Adrenal gland (tissue), 12 donors: Measurements from ENCODE around the gene GRIA1. TPM values are rescaled to one million over a fixed set of nuclear protein-coding genes. Genes with fewer than 3 reads are reported as not detected.
A peak's percentile ranks its signal among the peaks of the same experiment; 100 is the strongest.

Experiments
- DNase-seq, 7 donors: peaks; one replicate each; pipeline ENCODE4 v3.0.0-alpha.2; 2019 to 2020
- H3K27ac ChIP-seq, 5 donors: fragments of 200-600 bp; sonication (generic) in 4 of 5; 1 replicate in 3 of 5; 2 replicates in 2 of 5; pipeline versions ENCODE4 v1.5.1 to v1.8.0; 2016 to 2020; ENCODE audit warnings: mild to moderate bottlenecking in 1 of 5
- H3K27me3 ChIP-seq: fragments of 200-600 bp; 2 replicates; pipeline ENCODE4 v1.8.0; 2021
- H3K36me3 ChIP-seq, 2 donors: fragments of 200-600 bp; replicated peaks in 1 of 2; 1 replicate in 1 of 2; 2 replicates in 1 of 2; pipeline versions ENCODE4 v1.5.1 to v1.8.0; 2018 to 2022
- H3K4me1 ChIP-seq, 2 donors: fragments of 200-600 bp; replicated peaks in 1 of 2; 1 replicate in 1 of 2; 2 replicates in 1 of 2; pipeline versions ENCODE4 v1.5.1 to v1.8.0; 2018 to 2021
- H3K4me3 ChIP-seq, 4 donors: fragments of 200-600 bp; sonication (generic) in 3 of 4; one replicate each; pipeline ENCODE4 v1.5.1; 2016 to 2018
- H3K9me3 ChIP-seq, 3 donors: fragments of 200-600 bp; sonication (generic) in 1 of 3; replicated peaks in 1 of 3; 1 replicate in 2 of 3; 2 replicates in 1 of 3; pipeline versions ENCODE4 v1.5.1 to v1.8.0; 2016 to 2021
- POLR2A ChIP-seq, 2 donors: fragments of 450-650 bp; IDR thresholded peaks; one replicate each; pipeline ENCODE4 v1.6.1; 2017; ENCODE audit warnings: antibody characterized with exemption in 2 of 2, mild to moderate bottlenecking in 2 of 2, moderate library complexity in 1 of 2
- WGBS, 4 donors: extraction: QIAGEN DNeasy Blood & Tissue Kit in 2 of 4; methylation state at CpG; one replicate each; pipeline versions ENCODE4 v1.1.5 to v1.1.7; 2013 to 2017; 5-methylcytosine and 5-hydroxymethylcytosine counted together
- intact Hi-C, 2 donors: fragments of 100-400 bp; cut with DNase I; formaldehyde crosslinking; loops; one replicate each; pipeline versions ENCODE4 v1.14.1 to v1.15.0; 2022 to 2023
- polyA plus RNA-seq, 3 donors: library from polyadenylated mRNA; stranded (reverse); fragments of 200-250 nt in 2 of 3; fragments of 350-450 nt in 1 of 3; fragmentation: Illumina TruSeq in 1 of 3; extraction: RNeasy Lipid Tissue Mini Kit (QIAGEN cat#74804) in 1 of 3; gene quantifications; one replicate each; pipeline ENCODE4 v1.2.3, GENCODE V29; 2013 to 2014
- total RNA-seq, 9 donors: library from RNA; depleted of rRNA in 4 of 9; stranded (reverse); fragments of >200 nt in 4 of 9; fragments of 120-200 nt in 1 of 9; fragmentation: NEBNext Ultra II Directional in 1 of 9; extraction: Animal tissue kit (Norgen Biotek cat#: 25700) in 1 of 9; gene quantifications; one replicate each; pipeline versions ENCODE4 v1.1.0 to v1.2.4, GENCODE V29; 2013 to 2023
- TF ChIP-seq, protein P1 (sequence below), 6 experiments: fragments of 450-650 bp in 4 of 6; fragments of 200-600 bp in 2 of 6; sonication (generic) in 1 of 6; IDR thresholded peaks; 1 replicate in 5 of 6; 2 replicates in 1 of 6; pipeline versions ENCODE4 v1.5.1 to v1.8.0; 2016 to 2021; ENCODE audit warnings: antibody characterized with exemption in 6 of 6, mild to moderate bottlenecking in 2 of 6, moderate library complexity in 1 of 6
- donor health status: healthy with polysubstance abuse.
- donor health status: Bipolar disorder and iron deficiency.
- donor health status: DM: yes; HTN: yes; CAD: no.
- donor health status: DM: no; HTN: no; CAD: no.
- donor health status: DM: no; HTN: no; CAD: no.
- donor health status: DM: yes; HTN: yes; CAD: no.

GRIA1 gene
- total and polyA plus RNA-seq, 12 donors = 0.12 to 2.3 (median 0.86) TPM

- WGBS, 4 donors = 86 to 93% (median 89%) methylated on average over 4 of the region's 4 CpGs
- no peak for DNase-seq
- Histone ChIP-seq H3K4me1 (no peaks in the 10 kb centered on the region), H3K27me3 (no peaks in the 10 kb centered on the region), H3K36me3 (no peaks in the 10 kb centered on the region), H3K4me3 (no peak overlapping the region), H3K9me3 (no peaks in the 10 kb centered on the region), H3K27ac (no peak overlapping the region)
- intact Hi-C loops = no loop called here
- TF ChIP-seq POLR2A (IDR thresholded peaks at IDR 0.05) = no peak
- TF ChIP-seq, protein P1, sequence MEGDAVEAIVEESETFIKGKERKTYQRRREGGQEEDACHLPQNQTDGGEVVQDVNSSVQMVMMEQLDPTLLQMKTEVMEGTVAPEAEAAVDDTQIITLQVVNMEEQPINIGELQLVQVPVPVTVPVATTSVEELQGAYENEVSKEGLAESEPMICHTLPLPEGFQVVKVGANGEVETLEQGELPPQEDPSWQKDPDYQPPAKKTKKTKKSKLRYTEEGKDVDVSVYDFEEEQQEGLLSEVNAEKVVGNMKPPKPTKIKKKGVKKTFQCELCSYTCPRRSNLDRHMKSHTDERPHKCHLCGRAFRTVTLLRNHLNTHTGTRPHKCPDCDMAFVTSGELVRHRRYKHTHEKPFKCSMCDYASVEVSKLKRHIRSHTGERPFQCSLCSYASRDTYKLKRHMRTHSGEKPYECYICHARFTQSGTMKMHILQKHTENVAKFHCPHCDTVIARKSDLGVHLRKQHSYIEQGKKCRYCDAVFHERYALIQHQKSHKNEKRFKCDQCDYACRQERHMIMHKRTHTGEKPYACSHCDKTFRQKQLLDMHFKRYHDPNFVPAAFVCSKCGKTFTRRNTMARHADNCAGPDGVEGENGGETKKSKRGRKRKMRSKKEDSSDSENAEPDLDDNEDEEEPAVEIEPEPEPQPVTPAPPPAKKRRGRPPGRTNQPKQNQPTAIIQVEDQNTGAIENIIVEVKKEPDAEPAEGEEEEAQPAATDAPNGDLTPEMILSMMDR (IDR thresholded peaks at IDR 0.05) = no peak
These were observed 211.8 kb downstream of the GRIA1 start for GRCh38 chr5:153702265-153702664.

DNA sequence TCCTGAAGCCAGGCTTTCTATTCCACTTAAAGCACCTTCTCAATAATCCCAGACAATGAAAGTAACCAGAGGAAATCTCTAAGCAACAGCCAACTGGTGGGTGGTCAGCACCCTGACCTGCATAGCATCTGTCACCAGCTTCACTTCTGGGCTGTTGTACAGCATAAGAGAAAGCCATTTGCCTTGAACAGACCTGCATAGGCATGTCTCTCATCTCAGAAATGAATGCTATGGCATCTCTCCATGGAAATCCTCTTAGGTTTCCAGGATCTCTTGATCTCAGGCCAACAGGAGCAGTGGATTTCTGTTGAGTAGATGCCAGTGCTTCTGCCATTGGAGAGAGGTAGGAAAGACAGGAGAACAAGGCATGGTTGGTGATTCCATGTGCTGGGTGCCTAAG, 213.6 kb downstream of the GRIA1 start:
- Histone ChIP-seq H3K36me3 (no peaks in the 10 kb centered on the region), H3K9me3 (no peaks in the 10 kb centered on the region), H3K4me1 (no peaks in the 10 kb centered on the region), H3K27ac (no peak overlapping the region), H3K27me3 (no peaks in the 10 kb centered on the region), H3K4me3 (no peak overlapping the region)
- intact Hi-C loops = no loop called here
- DNase-seq = no peak
- no peak for TF ChIP-seq POLR2A (IDR thresholded peaks at IDR 0.05)
- TF ChIP-seq, protein P1 (IDR thresholded peaks at IDR 0.05) = no peak

GRCh38 chr5:153707626-153708025, 217.2 kb downstream of the GRIA1 start:
- no peak for TF ChIP-seq POLR2A (IDR thresholded peaks at IDR 0.05)
- TF ChIP-seq, protein P1 (IDR thresholded peaks at IDR 0.05) = no peak
- H3K9me3 ChIP-seq = no peaks in the 10 kb centered on the region
- no peak overlapping the region for H3K4me3 ChIP-seq
- DNase-seq = no peak
- H3K36me3 ChIP-seq = no peaks in the 10 kb centered on the region
- no peaks in the 10 kb centered on the region for H3K27me3 ChIP-seq
- no peak overlapping the region for H3K27ac ChIP-seq
- intact Hi-C loops = no loop called here
- H3K4me1 ChIP-seq = no peaks in the 10 kb centered on the region
- 78 to 89% (median 81%) methylated on average over 6 of the region's 6 CpGs for WGBS, 4 donors

- intact Hi-C loops = loop anchor here (5.0 to 10.0 kb wide), 2 partner anchors 217 to 219 kb away; partner anchors contain the start of gene GRIA1 (in 2 of the 2)
These were observed 221.3 kb downstream of the GRIA1 start for GRCh38 chr5:153711755-153712154.

More at GRCh38 chr5:153711755-153712154, 221.3 kb downstream of the GRIA1 start:
- no peak for TF ChIP-seq POLR2A (IDR thresholded peaks at IDR 0.05)
- TF ChIP-seq, protein P1 (IDR thresholded peaks at IDR 0.05) = peak; percentile 22 to 64 (median 48)
- 87 to 96% (median 93%) methylated on average over 4 of the region's 4 CpGs for WGBS, 4 donors
- no peaks in the 10 kb centered on the region for H3K9me3 ChIP-seq
- H3K4me1 ChIP-seq = no peaks in the 10 kb centered on the region
- no peaks in the 10 kb centered on the region for H3K36me3 ChIP-seq
- no peak overlapping the region for H3K4me3 ChIP-seq
- no peak for DNase-seq
- no peak overlapping the region for H3K27ac ChIP-seq
- no peaks in the 10 kb centered on the region for H3K27me3 ChIP-seq
